NCI-H460 (cell line): ENCODE results near the gene TNC. TPM values are rescaled to one million over a fixed set of nuclear protein-coding genes. Genes with fewer than 3 reads are reported as not detected.

Experiments used
- DNase-seq: peaks from one replicate; pipeline ENCODE4 v3.0.0-alpha.2; 2016; ENCODE audit warnings: low read depth; ENCODE audit errors: extremely low read depth
- total RNA-seq: library from RNA; depleted of rRNA; stranded (reverse); fragments of >200 nt; shearing (Covaris generic); gene quantifications from 2 replicates; pipeline ENCODE4 v1.2.3, GENCODE V29; 2014

Gene TNC
- total RNA-seq, 1 experiment from 2014 or later: not detected

DNA sequence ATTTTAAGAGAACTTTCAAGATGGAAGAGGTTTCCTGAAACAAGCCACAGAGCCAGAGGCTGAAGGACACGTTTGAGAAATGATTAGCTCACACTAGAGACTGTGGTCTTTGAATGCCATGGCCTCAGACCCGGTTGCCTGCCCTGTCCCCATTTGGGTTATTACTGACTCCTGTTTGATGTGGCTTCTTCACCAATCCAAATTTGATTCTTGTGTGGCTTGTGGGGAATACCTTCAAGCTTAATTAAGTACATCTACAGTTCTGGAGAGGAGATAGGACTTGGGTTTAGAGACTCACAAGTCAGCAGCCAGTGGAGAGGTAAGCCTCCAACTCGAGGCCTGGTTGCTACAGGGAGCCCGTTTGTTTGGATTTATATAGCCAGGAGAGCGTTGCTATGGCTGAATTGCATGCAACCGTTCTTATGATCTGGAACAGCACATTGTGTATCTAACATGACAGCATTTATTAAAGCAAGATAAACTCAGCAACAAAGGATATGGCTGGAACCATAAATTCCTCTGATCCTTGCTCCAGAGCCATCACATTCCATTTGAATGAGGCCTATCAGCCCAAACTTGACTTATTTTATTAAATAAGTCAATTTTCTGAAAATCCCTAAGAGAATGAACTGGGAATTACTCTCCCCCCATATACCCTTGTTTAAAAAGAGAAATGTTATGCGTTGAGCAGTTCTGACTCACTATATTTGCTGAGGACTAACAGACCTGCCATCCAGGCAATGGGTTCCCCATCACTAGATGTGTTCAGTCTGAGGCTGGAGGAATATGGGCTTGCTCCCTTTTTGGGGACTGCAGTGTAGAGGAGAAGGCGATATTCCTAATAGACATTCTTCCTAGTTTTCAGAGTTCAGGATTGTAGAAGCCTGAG lies 99.2 kb downstream of the TNC start:
- DNase-seq: no peak

DNA sequence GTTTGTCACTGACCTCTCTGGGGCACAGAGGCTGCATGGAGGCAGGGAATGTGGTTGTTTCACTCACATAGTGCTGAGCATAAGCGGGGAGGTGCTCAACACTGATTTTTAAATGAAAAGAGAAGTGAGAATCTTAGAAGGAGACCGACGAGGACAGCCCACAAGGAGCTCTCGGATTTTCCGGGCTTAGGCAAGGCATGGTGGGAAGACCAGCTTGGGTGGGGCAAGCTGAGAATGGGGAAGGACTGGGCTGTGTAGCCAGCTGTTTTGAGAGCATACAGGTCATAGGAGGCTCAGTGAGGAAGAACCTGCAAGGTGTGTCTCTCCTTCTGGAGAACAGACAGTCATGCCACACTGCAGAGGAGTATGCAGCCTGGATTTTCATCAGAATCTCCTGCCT lies 101.6 kb downstream of the TNC start:
- no peak for DNase-seq

DNA sequence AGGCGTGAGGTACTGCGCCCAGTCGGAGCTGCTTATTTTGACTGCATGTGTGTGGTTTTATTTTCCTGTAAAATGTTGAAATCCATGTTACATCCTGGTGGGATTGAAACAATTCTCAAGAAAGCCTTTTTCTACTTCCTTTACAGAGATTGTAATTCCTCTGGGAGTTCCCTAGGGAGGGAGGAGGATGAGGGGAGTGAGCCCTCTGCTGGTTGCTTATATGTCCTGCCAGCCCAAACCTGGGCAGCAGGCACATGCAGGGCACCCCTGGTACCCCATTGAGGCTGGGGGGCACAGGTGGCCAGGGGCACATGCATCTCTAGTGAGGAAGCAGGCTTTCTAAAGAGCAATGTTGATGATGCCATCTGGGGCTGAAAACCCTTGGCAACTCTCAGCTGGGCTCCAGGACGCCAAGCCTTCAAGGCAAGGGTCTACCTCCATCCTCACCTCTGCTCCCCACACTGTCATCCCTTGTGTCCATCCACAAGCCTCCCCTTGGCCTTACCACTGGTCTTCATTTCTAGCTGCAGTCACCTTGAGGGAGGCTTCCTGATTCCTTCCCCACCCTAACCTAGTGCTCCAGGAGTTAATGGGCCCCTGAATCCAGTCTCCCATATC lies 102.8 kb downstream of the TNC start:
- DNase-seq: peak; percentile 35

DNA sequence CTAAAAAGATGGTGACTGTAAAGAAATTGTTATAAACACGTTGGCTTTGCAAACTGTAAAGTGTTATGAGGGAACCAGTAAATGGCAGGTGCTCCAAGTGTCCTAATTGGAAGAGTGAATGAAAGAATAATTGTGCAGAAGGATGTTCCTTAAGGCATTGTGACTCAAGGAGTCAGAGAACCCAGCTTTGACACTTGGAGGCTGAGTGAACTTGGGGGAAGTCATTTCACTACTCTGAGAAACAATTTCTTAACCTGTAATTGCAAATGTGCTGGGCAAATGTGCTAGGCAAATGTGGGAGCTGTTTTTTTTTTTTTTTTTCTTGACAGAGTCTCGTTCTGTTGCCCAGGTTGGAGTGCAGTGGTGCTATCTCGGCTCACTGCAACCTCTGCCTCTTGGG lies 103.5 kb downstream of the TNC start:
- no peak for DNase-seq

DNA sequence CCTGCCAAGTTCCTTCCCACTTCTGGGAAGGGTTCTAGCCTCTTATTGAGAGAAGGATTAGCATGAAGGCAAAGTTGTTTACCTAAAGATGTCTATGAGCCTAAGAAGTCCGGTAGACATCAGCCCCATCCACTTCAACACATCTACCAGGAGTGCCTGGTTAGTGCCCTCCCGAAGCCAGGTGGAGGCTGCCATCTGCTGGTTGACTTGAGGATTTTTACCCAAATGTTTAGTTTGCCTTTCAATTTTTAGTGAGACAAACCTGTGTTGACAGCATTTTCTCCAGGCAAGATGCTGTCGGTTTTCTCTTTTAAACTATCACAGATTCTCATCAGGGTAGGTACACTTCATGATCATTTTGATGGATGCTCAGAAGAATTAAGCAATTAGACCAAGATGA lies 104.0 kb downstream of the TNC start:
- peak; percentile 74 for DNase-seq

DNA sequence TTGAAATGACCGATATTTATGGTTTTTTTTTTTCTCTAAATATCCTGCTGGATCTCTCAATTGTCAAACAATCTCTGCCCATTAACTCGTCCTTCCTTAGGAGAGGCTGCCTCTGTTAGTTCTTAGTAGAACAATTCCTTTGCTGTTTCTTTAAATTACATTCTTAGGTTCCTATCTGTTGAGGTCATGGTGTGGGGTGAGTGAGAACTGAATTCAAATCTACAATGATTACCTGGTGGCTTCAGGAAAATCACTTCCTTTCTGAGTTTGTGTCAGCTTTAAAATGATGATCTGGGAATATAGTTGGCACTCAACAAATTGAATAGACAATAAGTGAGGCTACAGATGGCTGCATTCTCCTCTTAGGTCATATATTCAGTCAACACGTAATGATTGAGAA lies 105.5 kb downstream of the TNC start:
- DNase-seq: no peak

DNA sequence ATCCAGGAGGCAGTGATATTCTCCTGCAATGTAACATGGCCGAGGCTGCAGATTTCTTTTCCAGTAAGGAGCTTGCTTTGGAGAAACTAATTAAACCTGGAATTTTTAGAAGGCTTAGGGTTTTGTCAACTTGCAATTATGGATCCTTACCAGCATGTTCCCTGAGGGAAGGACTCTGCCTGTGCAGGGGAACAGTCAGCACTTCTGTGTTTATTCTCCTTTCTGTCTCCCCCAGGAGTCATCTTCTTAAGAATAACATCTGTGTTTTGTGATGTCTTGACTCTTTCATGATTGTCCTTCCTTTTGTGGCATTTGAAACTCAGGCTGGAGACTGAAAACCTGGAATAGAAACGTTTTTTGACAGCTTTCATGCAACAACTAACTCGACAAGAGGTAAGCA lies 107.1 kb downstream of the TNC start:
- no peak for DNase-seq

DNA sequence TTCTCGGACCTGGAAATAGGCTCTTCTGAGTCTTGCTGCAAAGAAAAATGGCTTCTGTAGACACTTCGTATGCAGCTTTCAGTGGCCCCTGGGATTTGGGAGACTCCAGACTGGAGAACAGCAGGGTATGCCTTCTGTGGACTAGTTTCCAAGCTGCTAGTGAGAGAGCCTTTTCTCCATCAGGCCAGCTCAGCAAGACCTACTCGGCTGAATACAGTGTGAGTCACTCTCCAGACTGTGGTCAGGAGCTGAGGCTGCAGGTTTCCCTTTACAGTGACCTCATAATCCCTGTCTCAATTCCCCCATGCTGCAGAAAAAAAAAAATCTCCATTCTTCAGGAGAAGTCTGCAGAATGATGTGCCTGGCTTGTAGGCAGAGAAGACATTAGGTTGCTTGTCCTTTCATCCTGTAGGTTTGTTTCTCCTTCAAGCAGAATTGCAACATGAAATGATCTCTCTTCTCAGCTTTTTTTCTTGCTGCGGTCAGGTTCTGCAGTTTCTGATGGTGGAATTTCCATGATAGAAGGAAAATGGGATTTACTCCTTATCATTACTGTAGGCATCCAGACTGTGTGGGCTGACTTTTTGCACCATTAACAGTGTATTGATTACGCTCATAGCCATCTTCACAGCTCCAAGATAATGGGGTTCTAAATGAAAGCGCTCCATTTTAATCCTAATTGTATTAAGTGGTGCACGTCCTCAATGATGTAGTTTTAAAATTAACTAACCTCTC lies 109.3 kb downstream of the TNC start:
- DNase-seq: no peak

DNA sequence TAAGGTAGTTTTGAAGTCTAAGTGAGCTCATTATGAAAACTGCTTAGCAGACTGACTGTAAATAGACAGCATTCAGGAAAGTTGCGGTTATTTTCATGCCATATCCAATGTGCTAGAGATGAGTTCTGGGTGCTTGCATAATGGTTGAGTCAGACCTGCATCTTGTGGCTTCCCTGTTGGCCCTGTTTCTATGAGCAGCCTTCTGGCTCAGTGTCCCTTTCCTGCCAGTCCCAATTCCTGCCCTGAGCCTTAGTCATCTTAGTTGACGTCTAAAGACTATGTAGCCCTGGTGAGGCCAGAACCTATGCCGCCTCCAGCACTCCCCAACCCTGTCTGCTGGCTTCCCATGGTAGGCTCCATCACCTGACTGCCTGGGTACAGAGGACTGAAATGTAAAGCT lies 111.3 kb downstream of the TNC start:
- no peak for DNase-seq

DNA sequence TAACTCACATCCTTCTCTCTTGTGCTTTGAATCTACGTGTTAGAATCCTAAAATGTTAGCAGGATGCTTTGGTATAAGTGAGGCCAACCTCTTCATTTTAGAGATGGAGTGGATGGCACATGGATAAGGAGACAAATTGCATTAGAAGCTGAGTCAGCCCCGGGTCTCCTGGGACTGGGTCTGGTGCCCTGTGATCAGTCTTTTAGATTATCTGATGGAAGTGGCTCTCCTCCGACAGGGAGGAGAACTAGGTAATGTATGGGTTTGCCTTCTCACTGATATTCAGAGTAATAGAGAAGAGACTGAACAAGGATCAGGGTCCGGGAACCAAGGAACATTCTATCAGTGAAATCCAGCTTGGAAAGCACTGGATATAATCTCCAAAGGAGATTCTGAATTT lies 112.6 kb downstream of the TNC start:
- no peak for DNase-seq

DNA sequence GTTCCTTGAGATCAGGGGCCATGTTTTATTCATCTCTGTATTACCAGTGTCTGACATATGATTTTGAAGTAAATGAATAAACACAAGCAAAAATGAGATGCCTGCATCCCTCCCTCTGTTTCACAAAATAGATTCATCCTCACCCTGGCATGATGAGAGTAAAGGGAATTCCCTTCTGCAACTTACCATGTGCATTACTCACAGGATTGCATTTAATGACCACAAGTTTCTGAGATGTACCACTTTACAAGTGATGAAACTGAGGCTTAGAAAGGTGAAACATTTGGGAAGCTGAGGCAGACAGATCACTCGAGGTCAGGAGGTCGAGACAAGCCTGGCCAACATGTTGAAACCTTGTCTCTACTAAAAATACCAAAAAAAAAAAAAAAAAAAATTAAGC lies 113.4 kb downstream of the TNC start:
- DNase-seq: no peak

DNA sequence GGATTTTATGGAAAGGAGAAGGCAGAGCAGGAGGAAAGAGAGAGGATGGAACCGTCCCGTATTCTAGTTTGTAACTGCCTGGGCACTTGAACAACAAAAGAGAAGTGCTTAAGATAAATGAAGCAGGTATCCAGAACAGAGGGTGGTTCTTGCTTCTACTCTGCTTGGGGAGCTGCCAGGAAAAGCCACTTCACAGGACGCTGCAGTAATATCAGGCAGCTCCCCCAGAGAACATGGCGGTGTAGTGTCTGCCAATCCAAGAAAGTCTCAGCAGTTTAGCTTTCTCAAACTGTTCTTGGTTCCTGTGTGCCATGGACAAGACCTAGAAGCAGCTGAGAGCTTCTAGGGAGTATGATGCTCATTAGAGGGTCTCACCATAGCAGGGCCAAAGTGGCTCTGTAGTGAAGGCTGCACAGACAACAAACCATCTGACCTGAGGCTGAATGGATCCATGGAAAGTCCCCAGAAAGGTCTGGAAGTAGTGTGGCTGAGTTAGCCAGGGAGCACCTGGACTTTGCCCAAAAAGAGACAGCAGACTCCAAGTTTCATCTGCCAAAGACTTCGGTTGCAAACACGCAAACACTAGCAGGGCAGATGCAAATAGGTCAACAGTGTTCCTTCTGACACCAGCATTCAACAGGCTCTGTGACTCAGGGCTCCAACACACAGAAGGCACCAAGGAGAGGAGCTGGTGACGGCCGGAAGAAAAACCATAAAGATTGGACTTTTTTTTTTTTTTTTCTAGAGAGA lies 115.4 kb downstream of the TNC start:
- DNase-seq: no peak

DNA sequence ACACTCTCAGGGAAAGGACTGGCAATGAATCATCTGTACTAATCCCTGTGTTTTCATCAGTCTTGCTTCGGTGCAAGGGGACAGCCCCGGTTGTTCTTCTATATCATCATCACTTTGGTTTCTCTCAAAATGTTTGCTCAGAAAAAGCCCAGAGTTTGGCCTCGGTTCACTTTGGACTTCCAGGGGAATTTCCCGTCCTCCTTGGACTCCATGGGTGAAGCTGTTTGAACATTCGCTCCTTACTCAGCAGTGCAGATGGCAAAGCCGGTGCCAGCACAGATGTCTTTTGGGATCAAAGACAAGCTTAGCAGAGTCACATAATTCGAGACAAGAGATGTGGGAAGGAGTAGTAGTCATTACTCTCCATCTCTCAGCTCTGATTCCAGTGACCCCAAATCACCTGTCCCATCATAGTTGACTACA lies 117.7 kb downstream of the TNC start:
- no peak for DNase-seq

DNA sequence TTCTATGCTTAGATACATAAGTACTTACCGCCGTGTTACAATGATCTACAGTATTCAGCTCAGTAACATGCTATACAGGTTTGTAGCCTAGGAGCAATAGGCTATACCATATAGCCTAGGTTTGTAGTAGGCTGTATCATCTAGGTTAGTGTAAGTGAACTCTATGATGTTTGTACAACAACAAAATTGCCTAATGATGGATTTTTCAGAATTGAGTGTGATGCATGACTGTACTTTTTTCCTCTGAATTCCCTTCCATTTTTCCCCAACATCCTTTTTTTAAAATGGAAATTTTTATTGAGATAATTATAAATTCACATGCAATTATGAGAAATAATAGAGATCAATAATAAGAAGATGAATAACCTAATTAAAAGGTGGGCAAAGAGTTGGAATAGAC lies 119.6 kb downstream of the TNC start:
- no peak for DNase-seq

DNA sequence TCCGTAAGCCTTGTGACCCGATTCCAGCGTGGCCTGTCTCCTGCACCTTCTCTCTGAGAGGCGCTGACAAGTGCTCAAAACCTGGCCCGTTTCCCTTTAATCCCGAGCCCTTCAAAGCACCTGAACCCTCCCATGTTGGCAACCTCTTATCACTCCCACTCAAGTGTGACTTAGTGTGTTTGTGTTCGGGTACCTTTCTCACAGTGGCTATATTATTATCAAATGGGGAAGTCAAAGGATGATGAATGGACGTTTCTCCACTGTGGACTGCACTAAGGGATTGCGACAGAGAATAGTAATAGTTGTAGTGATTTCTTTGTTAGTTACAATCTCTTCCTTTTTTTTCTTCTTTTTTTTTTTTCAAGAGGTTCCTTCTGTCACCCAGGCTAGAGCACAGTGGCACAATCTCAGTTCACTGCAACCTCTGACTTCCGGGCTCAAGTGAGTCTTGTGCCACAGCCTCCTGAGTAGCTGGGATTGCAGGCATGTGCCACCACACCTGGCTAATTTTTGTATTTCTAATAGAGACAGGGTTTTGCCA lies 122.2 kb downstream of the TNC start:
- DNase-seq: no peak

DNA sequence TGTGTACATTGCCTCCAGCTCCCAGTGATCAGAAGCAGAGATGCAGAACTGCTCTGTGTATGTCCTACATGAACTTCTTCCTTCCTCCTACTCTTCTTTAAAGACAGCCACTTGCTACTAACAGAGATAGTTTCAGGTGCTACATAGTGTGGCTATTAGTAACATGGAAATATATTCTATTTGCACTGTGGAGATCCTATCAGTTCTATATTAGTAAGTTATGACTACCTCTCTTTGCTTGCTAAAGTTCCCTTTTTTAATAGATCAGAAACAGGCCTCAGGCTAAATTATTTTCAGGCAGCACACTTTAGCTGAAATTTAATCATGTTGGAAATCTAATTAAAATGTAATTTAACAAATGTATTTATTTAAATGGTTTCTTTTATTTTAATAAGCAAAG lies 123.2 kb downstream of the TNC start:
- no peak for DNase-seq

DNA sequence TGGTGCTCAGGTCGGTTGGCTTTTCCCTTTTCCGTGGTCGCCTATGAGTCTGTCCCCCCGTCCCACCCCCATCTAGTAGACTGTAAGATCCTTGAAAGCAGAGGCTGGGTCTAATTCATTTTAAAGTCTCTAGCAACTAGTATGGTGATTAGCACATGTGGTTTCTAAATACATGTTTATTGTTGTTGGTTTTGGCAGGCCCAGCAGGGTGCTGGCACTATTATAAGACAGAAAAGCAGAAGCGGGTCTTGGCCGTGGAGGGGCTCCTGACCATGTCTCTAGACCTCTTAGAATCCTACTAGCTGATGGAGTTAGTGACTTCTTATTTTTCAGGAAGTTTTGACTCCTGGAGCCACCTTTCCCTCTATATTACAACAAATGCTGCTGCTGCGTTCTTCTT lies 126.1 kb downstream of the TNC start:
- DNase-seq: no peak

DNA sequence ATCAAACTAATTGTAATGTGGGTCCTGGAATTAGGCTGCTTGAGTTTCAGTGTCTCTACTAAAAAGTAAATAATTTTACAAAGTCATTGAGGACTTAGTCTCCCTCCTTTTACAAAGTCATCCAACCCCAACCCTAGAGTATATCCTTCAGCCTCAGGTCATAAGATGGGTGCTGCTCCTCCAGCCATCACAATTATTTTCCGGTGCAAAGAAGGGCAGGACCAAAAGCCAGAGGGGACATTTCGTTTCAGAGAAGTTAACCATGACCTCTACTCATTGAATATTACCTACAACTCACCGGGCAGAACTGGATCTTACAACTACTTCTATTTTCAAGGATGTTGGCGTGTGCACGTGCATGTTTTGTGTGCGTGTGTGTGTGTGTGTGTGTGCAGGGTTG lies 127.1 kb downstream of the TNC start:
- DNase-seq: no peak

DNA sequence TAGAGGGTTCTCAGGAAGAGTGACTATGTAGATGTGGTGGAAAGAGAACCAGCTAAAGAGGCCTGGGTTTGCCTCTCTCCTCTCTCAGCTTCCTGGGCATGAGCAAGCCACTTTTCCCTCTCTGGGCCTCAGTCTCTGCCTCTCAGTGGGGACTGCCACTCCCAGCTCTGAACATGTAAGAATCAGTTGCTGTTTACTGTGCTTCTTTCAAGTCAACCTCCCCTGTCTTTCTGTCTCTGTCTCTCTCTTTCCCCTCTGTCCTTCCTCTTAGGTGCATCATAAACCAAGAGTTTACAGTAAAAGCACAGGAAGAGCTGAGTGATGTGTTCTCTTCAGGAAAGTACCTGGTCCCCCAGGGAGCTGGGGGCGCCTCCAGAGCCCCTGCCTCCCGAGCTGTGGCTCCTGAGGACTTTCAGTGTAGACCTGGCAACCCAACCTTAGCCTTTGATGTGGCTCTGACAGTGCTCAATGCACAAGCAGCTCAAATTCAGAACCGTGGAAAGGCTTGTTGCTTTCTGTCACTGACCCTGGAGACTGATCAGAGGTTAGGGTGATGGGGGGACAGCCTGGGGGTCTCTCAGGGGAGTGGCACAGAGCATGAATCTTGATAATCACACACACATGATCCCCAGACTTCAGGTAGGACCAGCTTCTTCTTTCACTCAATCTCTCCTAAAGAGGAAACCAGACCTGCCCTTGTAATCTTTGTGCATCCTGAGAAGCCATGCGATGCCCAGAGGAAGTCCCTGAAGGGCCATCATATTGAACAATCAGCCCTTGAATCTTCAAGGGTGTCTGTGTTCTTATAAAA lies 128.2 kb downstream of the TNC start:
- no peak for DNase-seq
